Thyroid gland (tissue), 4 donors: Measurements from ENCODE around the gene MRPL46.

Experiments used
- POLR2A ChIP-seq, 2 donors: fragments of 450-650 bp; IDR thresholded peaks; one replicate each; pipeline ENCODE4 v1.6.1; 2017; ENCODE audit warnings: antibody characterized with exemption in 2 of 2, mild to moderate bottlenecking in 2 of 2, moderate library complexity in 1 of 2
- TF ChIP-seq, protein P1 (sequence below), 6 experiments: fragments of 200-600 bp in 3 of 6; fragments of 450-650 bp in 3 of 6; sonication (generic) in 3 of 6; IDR thresholded peaks; one replicate each; pipeline ENCODE4 v1.5.1; 2016 to 2019; ENCODE audit warnings: antibody characterized with exemption in 6 of 6, mild to moderate bottlenecking in 2 of 6, inconsistent platforms in 1 of 6, moderate library complexity in 1 of 6

DNA sequence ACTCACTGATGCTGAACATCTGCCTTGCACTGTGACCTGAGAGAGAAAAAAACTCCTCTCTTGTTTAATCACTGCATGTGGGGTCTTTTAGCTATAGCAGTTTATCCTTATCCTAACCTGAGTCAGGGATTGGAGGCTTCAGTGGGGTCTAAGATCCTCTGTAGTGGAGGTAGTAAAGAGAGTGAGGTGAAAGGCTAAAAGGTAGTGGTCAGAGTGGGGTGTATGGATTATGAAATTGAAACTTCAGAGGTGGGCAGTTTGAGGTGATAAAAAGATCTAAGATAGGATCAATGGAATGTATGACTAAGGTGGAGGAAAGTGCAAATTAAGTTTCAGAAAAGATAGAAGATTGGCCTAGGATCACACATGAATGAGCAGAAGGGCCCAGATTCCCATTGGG, 42.8 kb upstream of the MRPL46 start:
- TF ChIP-seq, protein P1, sequence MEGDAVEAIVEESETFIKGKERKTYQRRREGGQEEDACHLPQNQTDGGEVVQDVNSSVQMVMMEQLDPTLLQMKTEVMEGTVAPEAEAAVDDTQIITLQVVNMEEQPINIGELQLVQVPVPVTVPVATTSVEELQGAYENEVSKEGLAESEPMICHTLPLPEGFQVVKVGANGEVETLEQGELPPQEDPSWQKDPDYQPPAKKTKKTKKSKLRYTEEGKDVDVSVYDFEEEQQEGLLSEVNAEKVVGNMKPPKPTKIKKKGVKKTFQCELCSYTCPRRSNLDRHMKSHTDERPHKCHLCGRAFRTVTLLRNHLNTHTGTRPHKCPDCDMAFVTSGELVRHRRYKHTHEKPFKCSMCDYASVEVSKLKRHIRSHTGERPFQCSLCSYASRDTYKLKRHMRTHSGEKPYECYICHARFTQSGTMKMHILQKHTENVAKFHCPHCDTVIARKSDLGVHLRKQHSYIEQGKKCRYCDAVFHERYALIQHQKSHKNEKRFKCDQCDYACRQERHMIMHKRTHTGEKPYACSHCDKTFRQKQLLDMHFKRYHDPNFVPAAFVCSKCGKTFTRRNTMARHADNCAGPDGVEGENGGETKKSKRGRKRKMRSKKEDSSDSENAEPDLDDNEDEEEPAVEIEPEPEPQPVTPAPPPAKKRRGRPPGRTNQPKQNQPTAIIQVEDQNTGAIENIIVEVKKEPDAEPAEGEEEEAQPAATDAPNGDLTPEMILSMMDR (IDR thresholded peaks at IDR 0.05) = no peak
- TF ChIP-seq POLR2A (IDR thresholded peaks at IDR 0.05) = no peak
